Progenitor cell of endocrine pancreas (in vitro differentiated cells): ENCODE measurements around the gene RELL2. TPM values are rescaled to one million over a fixed set of nuclear protein-coding genes. Genes with fewer than 3 reads are reported as not detected.

Experiments
- DNase-seq: peaks from one replicate; pipeline ENCODE4 v3.0.0; 2021; ENCODE audit warnings: low spot score; ENCODE audit not compliant: unreplicated experiment
- H3K27ac Mint-ChIP-seq: 2 replicates; pipeline ENCODE4 v1.8.0; 2021; ENCODE audit warnings: mild to moderate bottlenecking, moderate library complexity, mixed read lengths
- H3K27me3 Mint-ChIP-seq: 2 replicates; pipeline ENCODE4 v1.8.0; 2021; ENCODE audit warnings: mixed read lengths
- H3K36me3 Mint-ChIP-seq: 2 replicates; pipeline ENCODE4 v1.8.0; 2022; ENCODE audit warnings: mixed read lengths; ENCODE audit not compliant: insufficient read depth
- H3K4me1 Mint-ChIP-seq: 2 replicates; pipeline ENCODE4 v1.8.0; 2021; ENCODE audit warnings: low read depth, mixed read lengths
- H3K4me3 Mint-ChIP-seq: 2 replicates; pipeline ENCODE4 v1.8.0; 2021; ENCODE audit warnings: low read depth, mild to moderate bottlenecking, moderate library complexity, mixed read lengths
- H3K9me3 Mint-ChIP-seq: 2 replicates; pipeline ENCODE4 v1.8.0; 2021; ENCODE audit warnings: low read depth, mixed read lengths
- total RNA-seq: library from RNA; stranded (reverse); gene quantifications from 2 replicates; pipeline ENCODE4 v1.2.1, GENCODE V29; 2021
- TF ChIP-seq, protein P1 (sequence below): fragments of 200-600 bp; sonication (generic); IDR thresholded peaks from one replicate; pipeline ENCODE4 v1.5.0; 2021; ENCODE audit warnings: antibody characterized with exemption, mild to moderate bottlenecking; ENCODE audit not compliant: unreplicated experiment

RELL2 gene
- total RNA-seq, 1 donor from 2014 or later, result 5.2 TPM

DNA sequence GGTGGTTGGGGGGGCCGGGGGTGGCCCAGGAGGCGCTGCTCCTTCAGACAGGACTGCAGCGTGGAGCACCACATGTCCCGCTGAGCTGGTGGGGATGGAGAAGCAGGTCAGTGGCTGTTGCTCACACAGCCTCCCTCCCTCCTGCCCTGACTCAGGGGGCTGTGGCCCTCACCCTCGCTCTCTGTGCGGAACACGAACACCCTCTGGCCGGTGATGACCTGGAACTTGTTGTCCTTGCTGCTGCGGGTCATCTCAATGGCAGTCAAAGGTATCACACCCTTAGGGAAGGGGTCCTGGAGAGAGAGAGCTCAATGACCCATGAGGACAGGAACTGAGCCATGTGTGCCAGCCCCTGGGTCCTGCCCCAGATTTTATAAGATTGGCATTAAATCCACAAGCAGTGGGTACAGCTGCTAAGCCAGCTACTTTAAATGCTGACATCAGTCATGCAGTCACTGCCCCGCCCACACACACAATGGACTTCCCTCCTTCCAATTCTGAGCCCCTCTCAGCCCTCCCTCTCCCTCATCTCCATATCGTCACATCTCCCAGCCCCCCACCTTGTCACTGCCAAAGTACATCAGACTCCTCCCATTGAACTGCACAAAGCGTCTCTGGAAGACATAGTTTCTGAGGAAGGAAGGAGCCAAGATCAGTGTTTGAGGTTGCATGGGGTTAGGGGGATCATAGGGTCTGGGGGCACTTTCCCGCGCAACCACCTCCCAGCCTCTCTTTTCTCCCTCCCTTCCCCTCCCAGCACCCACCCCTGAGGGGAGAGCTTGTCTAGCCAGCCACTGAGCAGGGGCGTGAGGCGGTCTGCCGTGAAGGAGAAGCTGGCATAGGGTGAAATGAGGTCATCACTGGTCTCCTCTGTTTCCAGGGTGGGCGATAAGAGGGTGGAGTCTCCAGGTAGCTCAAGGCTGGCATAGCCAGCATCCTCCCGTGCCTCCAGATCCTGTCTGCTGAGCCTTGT lies 36.3 kb downstream of the RELL2 start:
- Mint-ChIP-seq H3K27me3 (no peaks in the 10 kb centered on the region), H3K27ac (no peak overlapping the region), H3K9me3 (no peaks in the 10 kb centered on the region), H3K36me3 (peaks cover under 1% of the 10 kb centered on the region), H3K4me3 (no peak overlapping the region), H3K4me1 (no peaks in the 10 kb centered on the region)
- TF ChIP-seq, protein P1, sequence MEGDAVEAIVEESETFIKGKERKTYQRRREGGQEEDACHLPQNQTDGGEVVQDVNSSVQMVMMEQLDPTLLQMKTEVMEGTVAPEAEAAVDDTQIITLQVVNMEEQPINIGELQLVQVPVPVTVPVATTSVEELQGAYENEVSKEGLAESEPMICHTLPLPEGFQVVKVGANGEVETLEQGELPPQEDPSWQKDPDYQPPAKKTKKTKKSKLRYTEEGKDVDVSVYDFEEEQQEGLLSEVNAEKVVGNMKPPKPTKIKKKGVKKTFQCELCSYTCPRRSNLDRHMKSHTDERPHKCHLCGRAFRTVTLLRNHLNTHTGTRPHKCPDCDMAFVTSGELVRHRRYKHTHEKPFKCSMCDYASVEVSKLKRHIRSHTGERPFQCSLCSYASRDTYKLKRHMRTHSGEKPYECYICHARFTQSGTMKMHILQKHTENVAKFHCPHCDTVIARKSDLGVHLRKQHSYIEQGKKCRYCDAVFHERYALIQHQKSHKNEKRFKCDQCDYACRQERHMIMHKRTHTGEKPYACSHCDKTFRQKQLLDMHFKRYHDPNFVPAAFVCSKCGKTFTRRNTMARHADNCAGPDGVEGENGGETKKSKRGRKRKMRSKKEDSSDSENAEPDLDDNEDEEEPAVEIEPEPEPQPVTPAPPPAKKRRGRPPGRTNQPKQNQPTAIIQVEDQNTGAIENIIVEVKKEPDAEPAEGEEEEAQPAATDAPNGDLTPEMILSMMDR, result no peak
- DNase-seq, result no peak

DNA sequence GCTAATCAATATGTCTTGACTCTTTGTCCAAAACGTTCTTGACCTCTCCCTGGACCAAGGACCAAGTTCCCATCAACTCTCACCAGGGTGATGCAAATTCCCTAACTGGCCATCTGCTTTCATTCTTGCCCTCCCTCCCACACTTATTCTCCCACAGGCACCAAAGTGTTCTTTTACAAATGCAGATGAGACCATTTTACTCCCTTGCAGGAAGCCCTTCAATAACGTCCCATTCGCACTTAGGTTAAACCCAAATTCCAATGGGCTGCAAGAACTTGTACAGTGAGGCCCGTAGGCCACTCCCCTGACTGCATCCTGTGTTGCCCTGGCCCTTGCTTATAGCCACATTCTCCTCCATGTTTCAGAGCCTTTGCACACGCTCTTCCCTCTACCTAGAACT lies 38.0 kb downstream of the RELL2 start:
- no peak for DNase-seq
- H3K4me1 Mint-ChIP-seq, result no peaks in the 10 kb centered on the region
- no peak overlapping the region for H3K4me3 Mint-ChIP-seq
- no peaks in the 10 kb centered on the region for H3K27me3 Mint-ChIP-seq
- H3K27ac Mint-ChIP-seq, result no peak overlapping the region
- TF ChIP-seq, protein P1, result no peak
- no peaks in the 10 kb centered on the region for H3K9me3 Mint-ChIP-seq
- peaks cover 2% of the 10 kb centered on the region for H3K36me3 Mint-ChIP-seq

DNA sequence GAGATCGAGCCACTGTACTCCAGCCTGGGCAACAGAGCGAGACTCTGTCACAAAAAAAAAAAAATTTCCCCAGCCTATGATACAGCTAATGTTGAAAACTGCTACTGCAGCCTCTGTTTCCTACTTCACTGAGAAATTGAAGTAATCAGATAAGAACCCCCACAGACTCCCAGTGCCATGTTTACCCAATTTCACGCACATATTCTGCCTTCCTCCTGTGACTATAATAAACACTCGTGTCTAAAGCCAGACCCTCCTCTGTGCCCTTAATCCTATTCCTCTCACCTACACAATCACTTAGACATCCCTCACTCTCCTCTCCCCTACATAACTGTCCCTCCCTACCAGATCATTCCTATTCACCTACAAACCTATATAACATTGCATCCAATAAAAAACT lies 38.9 kb downstream of the RELL2 start:
- Mint-ChIP-seq H3K4me3 (no peak overlapping the region), H3K9me3 (no peaks in the 10 kb centered on the region), H3K4me1 (no peaks in the 10 kb centered on the region), H3K27ac (no peak overlapping the region), H3K36me3 (peaks cover 2% of the 10 kb centered on the region), H3K27me3 (no peaks in the 10 kb centered on the region)
- TF ChIP-seq, protein P1, result no peak
- no peak for DNase-seq

DNA sequence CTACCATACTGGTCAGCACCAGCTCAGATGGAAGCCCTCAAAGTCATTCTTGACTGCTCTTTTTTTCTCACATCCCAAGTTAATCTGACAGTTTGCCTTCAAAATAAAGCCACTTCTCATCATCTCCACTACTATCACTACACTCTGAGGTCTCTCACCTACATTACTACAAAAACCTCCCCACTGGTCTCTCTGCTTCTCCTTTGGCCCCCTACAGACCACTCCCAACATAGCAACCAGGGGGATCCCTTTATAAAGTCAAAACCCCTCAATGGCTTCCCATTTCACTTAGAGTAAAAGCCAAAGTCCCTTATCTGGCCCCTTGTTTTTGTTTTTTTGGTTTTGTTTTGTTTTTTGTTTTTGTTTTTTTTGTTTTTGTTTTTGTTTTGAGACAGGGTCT lies 40.6 kb downstream of the RELL2 start:
- Mint-ChIP-seq H3K27ac (no peak overlapping the region), H3K27me3 (peaks cover 11% of the 10 kb centered on the region), H3K4me3 (no peak overlapping the region), H3K36me3 (peaks cover 2% of the 10 kb centered on the region), H3K9me3 (no peaks in the 10 kb centered on the region), H3K4me1 (peaks cover 5% of the 10 kb centered on the region)
- no peak for DNase-seq
- TF ChIP-seq, protein P1, result peak; percentile 51

DNA sequence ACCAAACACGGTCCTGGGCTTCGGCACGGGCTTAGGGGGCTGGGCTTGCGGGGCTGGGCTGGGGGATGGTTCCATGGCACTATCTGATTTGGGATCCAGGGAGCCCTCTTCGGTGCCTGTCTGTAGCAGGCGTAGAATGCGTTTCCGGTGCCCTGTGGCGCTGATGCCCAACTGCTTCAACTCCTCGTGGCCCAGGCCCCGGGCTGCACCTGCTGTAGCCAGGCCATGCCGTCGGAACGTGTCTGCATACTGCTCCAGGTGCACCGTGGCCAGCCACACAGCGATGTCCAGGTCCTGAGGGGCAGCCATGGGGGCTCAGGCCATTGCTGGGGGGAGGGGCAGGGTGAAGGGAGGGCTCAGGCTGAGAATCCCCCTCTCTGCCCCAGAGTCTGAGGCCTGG lies 43.4 kb downstream of the RELL2 start:
- no peak for DNase-seq
- TF ChIP-seq, protein P1, result no peak
- Mint-ChIP-seq H3K27ac (no peak overlapping the region), H3K4me3 (no peak overlapping the region), H3K9me3 (no peaks in the 10 kb centered on the region), H3K36me3 (peaks cover 2% of the 10 kb centered on the region), H3K27me3 (peaks cover 23% of the 10 kb centered on the region), H3K4me1 (peaks cover 5% of the 10 kb centered on the region)
